Activated naive CD8-positive, alpha-beta T cell treated with anti-CD3 and anti-CD28 coated beads, Interleukin-2, amount 50 U/mL, for 24 hours (primary cell): ENCODE results near the gene RAB8A.
"Not testable (repeated sequence)": the region's sequence is repeated elsewhere in the genome, so short reads cannot be mapped to it uniquely, and the experiment has no call there.

Experiments used
- ATAC-seq: fragments of 150-1000 bp; cut with Tn5 transposase; one replicate; pipeline ENCODE4 v1.10.0; 2021
- DNase-seq: peaks from one replicate; pipeline ENCODE4 v3.0.0; 2021
- H3K27ac Mint-ChIP-seq: one replicate; pipeline ENCODE4 v1.8.0; 2021; ENCODE audit warnings: mild to moderate bottlenecking, mixed read lengths
- H3K27me3 Mint-ChIP-seq: one replicate; pipeline ENCODE4 v1.8.0; 2021; ENCODE audit warnings: mixed read lengths
- H3K36me3 Mint-ChIP-seq: one replicate; pipeline ENCODE4 v1.8.0; 2021; ENCODE audit warnings: low read depth, mixed read lengths
- H3K4me1 Mint-ChIP-seq: one replicate; pipeline ENCODE4 v1.8.0; 2021; ENCODE audit warnings: mixed read lengths
- H3K4me3 Mint-ChIP-seq: one replicate; pipeline ENCODE4 v1.8.0; 2021; ENCODE audit warnings: mild to moderate bottlenecking, moderate library complexity, mixed read lengths
- H3K9me3 Mint-ChIP-seq: one replicate; pipeline ENCODE4 v1.8.0; 2021; ENCODE audit warnings: mixed read lengths

The RAB8A gene

GRCh38 chr19:16091546-16092475 lies 19.9 kb upstream of the RAB8A start:
- Mint-ChIP-seq H3K4me3 (no peak overlapping the region), H3K36me3 (peaks cover 78% of the 10 kb centered on the region), H3K27me3 (no peaks in the 10 kb centered on the region), H3K4me1 (peaks cover 35% of the 10 kb centered on the region), H3K9me3 (no peaks in the 10 kb centered on the region), H3K27ac (no peak overlapping the region)
- ATAC-seq: no peak
- no peak for DNase-seq

- no peak for ATAC-seq
Observed at GRCh38 chr19:16094360-16095070, 17.2 kb upstream of the RAB8A start.

GRCh38 chr19:16095071-16095571 lies 16.6 kb upstream of the RAB8A start:
- H3K27me3 Mint-ChIP-seq: no peaks in the 10 kb centered on the region
- no peaks in the 10 kb centered on the region for H3K9me3 Mint-ChIP-seq
- H3K4me1 Mint-ChIP-seq: peaks cover 40% of the 10 kb centered on the region
- peak overlapping the region; percentile 32 for H3K4me3 Mint-ChIP-seq
- ATAC-seq (peak; percentile 92), DNase-seq (peak; percentile 52)
- peak overlapping the region; percentile 88 for H3K27ac Mint-ChIP-seq
- peaks cover 78% of the 10 kb centered on the region for H3K36me3 Mint-ChIP-seq

More at GRCh38 chr19:16094360-16095070, 17.2 kb upstream of the RAB8A start:
- DNase-seq: no peak
- peak overlapping the region; percentile 88 for H3K27ac Mint-ChIP-seq
- peak overlapping the region; percentile 32 for H3K4me3 Mint-ChIP-seq
- peaks cover 77% of the 10 kb centered on the region for H3K36me3 Mint-ChIP-seq
- H3K27me3 Mint-ChIP-seq: no peaks in the 10 kb centered on the region
- H3K4me1 Mint-ChIP-seq: peaks cover 40% of the 10 kb centered on the region
- no peaks in the 10 kb centered on the region for H3K9me3 Mint-ChIP-seq

- Mint-ChIP-seq H3K27me3 (no peaks in the 10 kb centered on the region), H3K27ac (peak overlapping the region; percentile 93), H3K4me1 (peaks cover 40% of the 10 kb centered on the region), H3K9me3 (no peaks in the 10 kb centered on the region), H3K36me3 (peaks cover 76% of the 10 kb centered on the region), H3K4me3 (peak overlapping the region; percentile 50)
- ATAC-seq: no peak
- DNase-seq: no peak
Observed at GRCh38 chr19:16096280-16096855, 15.3 kb upstream of the RAB8A start.

- Mint-ChIP-seq H3K4me1 (peaks cover 39% of the 10 kb centered on the region), H3K27me3 (no peaks in the 10 kb centered on the region), H3K36me3 (peaks cover 73% of the 10 kb centered on the region), H3K4me3 (no peak overlapping the region), H3K27ac (no peak overlapping the region), H3K9me3 (no peaks in the 10 kb centered on the region)
- ATAC-seq: no peak
- DNase-seq: no peak
Observed at GRCh38 chr19:16098416-16098768, 13.3 kb upstream of the RAB8A start.

GRCh38 chr19:16098821-16099220 lies 12.9 kb upstream of the RAB8A start:
- Mint-ChIP-seq H3K9me3 (no peaks in the 10 kb centered on the region), H3K4me1 (peaks cover 35% of the 10 kb centered on the region), H3K27me3 (no peaks in the 10 kb centered on the region), H3K36me3 (peaks cover 69% of the 10 kb centered on the region), H3K27ac (no peak overlapping the region), H3K4me3 (no peak overlapping the region)
- DNase-seq: no peak
- no peak for ATAC-seq

GRCh38 chr19:16099314-16099965 lies 12.2 kb upstream of the RAB8A start:
- not testable (repeated sequence) for H3K9me3 Mint-ChIP-seq, DNase-seq, H3K27ac Mint-ChIP-seq, H3K27me3 Mint-ChIP-seq, ATAC-seq, H3K4me3 Mint-ChIP-seq
- peaks cover 64% of the 10 kb centered on the region for H3K36me3 Mint-ChIP-seq
- H3K4me1 Mint-ChIP-seq: peaks cover 30% of the 10 kb centered on the region

GRCh38 chr19:16100524-16100923 lies 11.2 kb upstream of the RAB8A start:
- Mint-ChIP-seq H3K4me1 (peaks cover 23% of the 10 kb centered on the region), H3K27me3 (no peaks in the 10 kb centered on the region), H3K36me3 (peaks cover 54% of the 10 kb centered on the region), H3K9me3 (no peaks in the 10 kb centered on the region), H3K4me3 (no peak overlapping the region), H3K27ac (no peak overlapping the region)
- no peak for DNase-seq
- no peak for ATAC-seq

- ATAC-seq (no peak), DNase-seq (no peak)
- H3K27ac Mint-ChIP-seq: no peak overlapping the region
- H3K4me3 Mint-ChIP-seq: no peak overlapping the region
- peaks cover 19% of the 10 kb centered on the region for H3K36me3 Mint-ChIP-seq
- H3K27me3 Mint-ChIP-seq: no peaks in the 10 kb centered on the region
- no peaks in the 10 kb centered on the region for H3K9me3 Mint-ChIP-seq
- H3K4me1 Mint-ChIP-seq: peaks cover 7% of the 10 kb centered on the region
Observed at GRCh38 chr19:16104722-16105121, 7.0 kb upstream of the RAB8A start.

- ATAC-seq: peak; percentile 53
- Mint-ChIP-seq H3K9me3 (no peaks in the 10 kb centered on the region), H3K4me1 (peaks cover 10% of the 10 kb centered on the region), H3K27me3 (no peaks in the 10 kb centered on the region), H3K36me3 (peaks cover 12% of the 10 kb centered on the region), H3K27ac (peak overlapping the region; percentile 43), H3K4me3 (no peak overlapping the region)
- DNase-seq: no peak
Observed at GRCh38 chr19:16106121-16106520, 5.6 kb upstream of the RAB8A start.

- no peaks in the 10 kb centered on the region for H3K27me3 Mint-ChIP-seq
- ATAC-seq: no peak
- peak overlapping the region; percentile 97 for H3K27ac Mint-ChIP-seq
- peaks cover 24% of the 10 kb centered on the region for H3K36me3 Mint-ChIP-seq
- no peaks in the 10 kb centered on the region for H3K9me3 Mint-ChIP-seq
- peak overlapping the region; percentile 96 for H3K4me3 Mint-ChIP-seq
- DNase-seq: no peak
- peaks cover 48% of the 10 kb centered on the region for H3K4me1 Mint-ChIP-seq
Observed at GRCh38 chr19:16111909-16112752, 442 bp downstream of the RAB8A start.

- no peaks in the 10 kb centered on the region for H3K27me3 Mint-ChIP-seq
- peak overlapping the region; percentile 96 for H3K4me3 Mint-ChIP-seq
- peaks cover 26% of the 10 kb centered on the region for H3K36me3 Mint-ChIP-seq
- DNase-seq: no peak
- peak overlapping the region; percentile 97 for H3K27ac Mint-ChIP-seq
- ATAC-seq: no peak
- no peaks in the 10 kb centered on the region for H3K9me3 Mint-ChIP-seq
- H3K4me1 Mint-ChIP-seq: peaks cover 55% of the 10 kb centered on the region
Observed at GRCh38 chr19:16112778-16113177, 1.1 kb downstream of the RAB8A start.

- peaks cover 36% of the 10 kb centered on the region for H3K36me3 Mint-ChIP-seq
- H3K9me3 Mint-ChIP-seq: no peaks in the 10 kb centered on the region
- DNase-seq (no peak), ATAC-seq (no peak)
- peaks cover 64% of the 10 kb centered on the region for H3K4me1 Mint-ChIP-seq
- peak overlapping the region; percentile 70 for H3K4me3 Mint-ChIP-seq
- peak overlapping the region; percentile 54 for H3K27ac Mint-ChIP-seq
- no peaks in the 10 kb centered on the region for H3K27me3 Mint-ChIP-seq
Observed at GRCh38 chr19:16113727-16114126, 2.0 kb downstream of the RAB8A start.
